Parathyroid adenoma (tissue), 2 donors: ENCODE data around the gene NHLRC4.

Experiments
- H2AFZ ChIP-seq: fragments of 300-600 bp; sonication (generic); one replicate; pipeline ENCODE4 v1.7.0; 2017; ENCODE audit warnings: antibody characterized with exemption, mild to moderate bottlenecking
- H3K27ac ChIP-seq: fragments of 300-600 bp; sonication (generic); one replicate; pipeline ENCODE4 v1.7.0; 2017
- H3K27me3 ChIP-seq: fragments of 300-600 bp; sonication (generic); one replicate; pipeline ENCODE4 v1.7.0; 2017; ENCODE audit warnings: low read length; ENCODE audit not compliant: control insufficient read depth, insufficient read depth
- H3K36me3 ChIP-seq: fragments of 300-600 bp; sonication (generic); one replicate; pipeline ENCODE4 v1.7.0; 2017; ENCODE audit warnings: low read length; ENCODE audit not compliant: control insufficient read depth, insufficient read depth
- H3K4me1 ChIP-seq: fragments of 300-600 bp; sonication (generic); one replicate; pipeline ENCODE4 v1.7.0; 2017; ENCODE audit warnings: control low read depth
- H3K4me2 ChIP-seq: fragments of 300-600 bp; sonication (generic); one replicate; pipeline ENCODE4 v1.7.0; 2017; ENCODE audit warnings: low read length
- H3K4me3 ChIP-seq: fragments of 300-600 bp; sonication (generic); one replicate; pipeline ENCODE4 v1.7.0; 2017; ENCODE audit warnings: low read depth, low read length
- H3K79me2 ChIP-seq: fragments of 300-600 bp; sonication (generic); one replicate; pipeline ENCODE4 v1.7.0; 2017; ENCODE audit warnings: control low read depth
- H3K9ac ChIP-seq: fragments of 300-600 bp; sonication (generic); one replicate; pipeline ENCODE4 v1.7.0; 2017; ENCODE audit warnings: mild to moderate bottlenecking
- H3K9me3 ChIP-seq: fragments of 300-600 bp; sonication (generic); one replicate; pipeline ENCODE4 v1.7.0; 2017; ENCODE audit warnings: low read length; ENCODE audit not compliant: control insufficient read depth
- TF ChIP-seq, protein P1 (sequence below): fragments of 300-600 bp; sonication (generic); IDR thresholded peaks from one replicate; pipeline ENCODE4 v1.7.0; 2017; ENCODE audit warnings: antibody characterized with exemption, mild to moderate bottlenecking
- donor health status: primary hyperparathyroidism.

NHLRC4 gene

DNA sequence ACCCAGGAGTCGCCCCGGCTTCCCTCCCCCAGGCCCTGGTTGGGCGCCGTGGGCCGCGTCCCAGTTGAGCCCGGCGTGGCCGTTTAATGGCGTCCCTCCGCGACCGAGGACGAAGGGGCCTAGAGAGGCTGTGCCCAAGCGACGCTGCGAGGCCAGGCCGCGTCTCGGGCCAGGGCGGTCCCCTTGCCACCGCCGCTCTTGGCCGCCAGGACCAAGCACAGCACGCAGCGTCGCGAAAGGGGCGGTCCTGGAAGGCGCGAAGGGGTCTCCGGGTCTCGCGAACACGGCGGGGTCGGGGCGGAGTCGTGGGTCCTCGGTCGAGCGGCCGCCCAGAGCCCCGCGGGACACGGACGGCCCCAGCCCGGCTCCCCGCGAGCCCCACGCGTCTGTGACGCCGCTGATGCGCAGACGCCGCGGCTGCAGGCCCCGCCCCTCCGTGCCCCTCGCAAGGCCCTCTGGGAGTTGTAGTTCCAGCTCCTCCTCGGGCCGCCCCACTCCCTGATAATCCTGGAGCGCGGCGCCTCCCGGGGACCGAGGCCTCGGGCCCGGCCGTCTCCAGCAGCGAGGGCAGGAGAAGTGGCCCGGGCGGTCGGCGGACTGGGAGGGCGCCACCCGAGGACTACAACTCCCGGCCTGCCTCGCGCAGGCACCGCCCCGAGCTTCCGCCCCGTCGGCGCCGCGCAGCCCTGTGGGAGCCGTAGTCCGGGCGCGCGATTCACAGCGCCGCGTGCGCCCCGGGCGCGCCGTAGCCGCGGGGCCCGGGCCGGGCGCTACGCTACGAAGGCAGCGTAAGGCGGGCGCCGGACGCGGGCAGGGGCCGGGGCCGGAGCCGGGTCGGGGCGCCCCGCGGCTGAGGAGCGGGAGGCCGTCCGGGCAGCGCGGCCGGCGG is 39.5 kb upstream of the NHLRC4 start, which contains the start of gene CAPN15:
Gene CAPN15, plus strand, starts transcription at position 698 of the 889 bp plus-strand sequence. CDS start 19,127 bp downstream, outside the sequence.
- no peaks in the 10 kb centered on the region for H3K36me3 ChIP-seq
- H3K4me2 ChIP-seq = peak within 1 kb of the TSS; percentile 97
- H3K27me3 ChIP-seq = no peaks in the 10 kb centered on the region
- peak within 1 kb of the TSS; percentile 90 for H3K4me3 ChIP-seq
- H3K9me3 ChIP-seq = no peaks in the 10 kb centered on the region
- peaks cover 39% of the 10 kb centered on the region for H3K79me2 ChIP-seq
- TF ChIP-seq, protein P1, sequence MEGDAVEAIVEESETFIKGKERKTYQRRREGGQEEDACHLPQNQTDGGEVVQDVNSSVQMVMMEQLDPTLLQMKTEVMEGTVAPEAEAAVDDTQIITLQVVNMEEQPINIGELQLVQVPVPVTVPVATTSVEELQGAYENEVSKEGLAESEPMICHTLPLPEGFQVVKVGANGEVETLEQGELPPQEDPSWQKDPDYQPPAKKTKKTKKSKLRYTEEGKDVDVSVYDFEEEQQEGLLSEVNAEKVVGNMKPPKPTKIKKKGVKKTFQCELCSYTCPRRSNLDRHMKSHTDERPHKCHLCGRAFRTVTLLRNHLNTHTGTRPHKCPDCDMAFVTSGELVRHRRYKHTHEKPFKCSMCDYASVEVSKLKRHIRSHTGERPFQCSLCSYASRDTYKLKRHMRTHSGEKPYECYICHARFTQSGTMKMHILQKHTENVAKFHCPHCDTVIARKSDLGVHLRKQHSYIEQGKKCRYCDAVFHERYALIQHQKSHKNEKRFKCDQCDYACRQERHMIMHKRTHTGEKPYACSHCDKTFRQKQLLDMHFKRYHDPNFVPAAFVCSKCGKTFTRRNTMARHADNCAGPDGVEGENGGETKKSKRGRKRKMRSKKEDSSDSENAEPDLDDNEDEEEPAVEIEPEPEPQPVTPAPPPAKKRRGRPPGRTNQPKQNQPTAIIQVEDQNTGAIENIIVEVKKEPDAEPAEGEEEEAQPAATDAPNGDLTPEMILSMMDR = peak; percentile 13
- peak within 1 kb of the TSS; percentile 87 for H2AFZ ChIP-seq
- H3K27ac ChIP-seq = peak within 1 kb of the TSS; percentile 98
- H3K4me1 ChIP-seq = peaks cover 15% of the 10 kb centered on the region
- H3K9ac ChIP-seq = peak within 1 kb of the TSS; percentile 84

DNA sequence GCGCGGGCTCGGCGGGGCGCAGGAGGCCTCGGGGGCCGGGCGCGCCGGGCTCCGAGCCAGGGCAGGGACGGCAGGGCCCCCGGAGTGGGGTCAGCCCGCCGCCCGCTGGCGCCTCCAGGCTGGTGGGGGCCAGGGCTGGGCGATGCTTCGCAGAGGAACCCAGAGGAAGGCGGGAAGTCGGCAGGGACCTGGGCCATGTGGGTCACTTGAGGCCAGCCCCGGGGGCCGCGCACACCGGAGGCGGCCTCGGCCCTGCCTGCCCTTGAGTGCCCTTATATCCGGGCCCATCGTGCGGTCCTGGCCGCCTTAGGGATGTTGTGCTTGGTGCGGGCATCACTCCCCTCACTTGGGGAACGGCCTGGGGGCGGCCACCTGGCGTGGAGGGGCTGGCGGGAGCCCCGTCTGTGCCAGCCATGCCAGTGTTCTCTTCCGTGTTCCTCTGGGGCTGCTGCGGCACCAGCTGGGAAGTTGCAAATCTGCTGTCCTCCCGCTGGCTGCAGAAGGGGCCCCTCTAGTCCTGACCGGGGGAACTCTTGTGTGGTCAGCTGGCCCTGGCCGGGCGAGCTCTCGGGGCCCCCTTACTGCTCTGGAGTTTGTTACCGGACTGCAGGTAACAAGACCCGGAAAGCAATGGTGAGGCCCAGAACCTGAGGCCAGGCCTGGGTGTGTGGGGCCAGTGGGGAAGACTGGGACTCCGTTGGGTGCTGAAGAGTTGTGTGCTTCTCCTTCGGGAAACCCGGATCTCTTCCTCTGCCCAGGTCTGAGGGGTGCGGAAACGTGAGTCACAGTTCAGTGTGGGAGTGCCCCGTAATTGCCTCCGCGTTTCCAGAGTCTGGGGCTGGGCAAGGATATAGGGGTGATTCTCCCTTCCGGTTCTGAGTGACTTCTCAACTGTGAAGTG is 38.4 kb upstream of the NHLRC4 start:
- TF ChIP-seq, protein P1 = no peak
- no peaks in the 10 kb centered on the region for H3K27me3 ChIP-seq
- H2AFZ ChIP-seq = peak overlapping the region; percentile 1
- H3K4me3 ChIP-seq = peak overlapping the region; percentile 85
- no peak overlapping the region for H3K9ac ChIP-seq
- H3K27ac ChIP-seq = peak overlapping the region; percentile 7
- H3K36me3 ChIP-seq = no peaks in the 10 kb centered on the region
- H3K79me2 ChIP-seq = peaks cover 44% of the 10 kb centered on the region
- H3K4me2 ChIP-seq = peak overlapping the region; percentile 95
- H3K4me1 ChIP-seq = peaks cover 9% of the 10 kb centered on the region
- no peaks in the 10 kb centered on the region for H3K9me3 ChIP-seq

DNA sequence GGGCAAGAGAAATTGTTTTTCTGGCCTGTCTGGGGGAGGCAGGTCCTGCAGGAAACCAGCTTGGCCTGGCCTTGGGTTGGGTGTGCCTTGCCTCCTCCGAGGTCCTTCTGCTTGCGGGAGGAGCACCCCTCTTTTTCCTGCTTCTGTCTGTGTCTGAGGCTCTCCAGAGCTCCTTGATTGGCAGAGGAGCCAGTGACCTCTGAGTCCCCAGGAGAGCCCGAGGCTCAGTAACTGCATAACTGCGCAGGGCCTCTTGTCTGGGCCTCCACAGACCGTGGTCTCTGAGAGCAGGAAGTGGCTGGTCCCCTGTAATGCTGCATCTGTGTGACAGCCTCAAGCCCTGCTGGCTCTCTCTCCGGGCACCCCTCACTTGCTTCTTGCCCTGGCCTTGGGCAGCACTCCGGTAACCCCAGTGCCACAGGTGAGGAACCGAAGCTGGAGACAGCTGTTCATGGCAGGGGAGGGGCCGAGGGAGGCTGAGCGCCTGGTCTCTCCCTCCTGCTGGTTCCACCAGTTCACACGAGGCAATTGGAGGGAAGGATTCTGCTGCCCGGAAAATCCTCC is 37.7 kb upstream of the NHLRC4 start:
- H3K4me3 ChIP-seq = peak overlapping the region; percentile 85
- H3K36me3 ChIP-seq = no peaks in the 10 kb centered on the region
- no peak overlapping the region for H2AFZ ChIP-seq
- peaks cover 51% of the 10 kb centered on the region for H3K79me2 ChIP-seq
- no peak overlapping the region for H3K27ac ChIP-seq
- peak overlapping the region; percentile 95 for H3K4me2 ChIP-seq
- H3K9me3 ChIP-seq = no peaks in the 10 kb centered on the region
- no peak overlapping the region for H3K9ac ChIP-seq
- H3K27me3 ChIP-seq = no peaks in the 10 kb centered on the region
- H3K4me1 ChIP-seq = peaks cover 9% of the 10 kb centered on the region
- TF ChIP-seq, protein P1 = no peak

DNA sequence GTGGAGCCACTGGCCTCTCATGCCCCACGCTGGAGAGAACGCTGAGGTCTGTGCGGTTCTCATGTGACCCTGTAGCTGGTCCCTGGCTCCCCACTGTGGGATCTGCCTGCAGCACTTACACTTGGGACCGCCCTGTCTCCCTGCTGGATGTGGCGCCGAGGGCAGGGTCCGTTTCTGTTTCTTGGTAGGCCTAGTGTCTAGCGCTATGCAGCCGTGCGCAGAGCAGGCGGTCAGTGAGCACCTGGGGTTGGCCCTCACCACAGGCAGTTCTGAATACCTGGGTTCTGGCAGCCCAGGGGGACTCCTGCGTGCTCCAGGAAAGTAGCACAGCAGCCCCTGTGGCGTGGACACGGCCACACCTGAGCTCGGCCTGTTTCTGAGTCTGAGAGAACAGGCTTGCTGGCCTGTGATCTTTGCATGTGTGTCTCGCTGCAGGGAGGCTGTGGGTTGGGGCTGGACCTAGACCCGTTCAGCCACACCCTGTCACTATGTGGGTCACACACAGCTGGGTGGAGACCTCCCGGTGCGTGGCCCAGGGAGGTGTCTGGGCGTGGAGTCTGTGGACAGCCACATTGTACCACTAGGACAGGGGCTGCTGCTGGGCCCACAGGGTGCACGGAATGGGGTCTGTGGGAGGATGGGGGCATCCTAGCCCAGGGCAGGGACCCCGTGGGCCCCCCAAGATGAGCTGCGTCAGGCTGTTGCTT is 36.5 kb upstream of the NHLRC4 start:
- Histone ChIP-seq H3K9ac (no peak overlapping the region), H3K9me3 (no peaks in the 10 kb centered on the region), H3K4me2 (no peak overlapping the region), H3K4me3 (no peak overlapping the region), H3K36me3 (no peaks in the 10 kb centered on the region), H3K27me3 (no peaks in the 10 kb centered on the region), H2AFZ (no peak overlapping the region), H3K79me2 (peaks cover 58% of the 10 kb centered on the region), H3K4me1 (peaks cover 9% of the 10 kb centered on the region), H3K27ac (no peak overlapping the region)
- TF ChIP-seq, protein P1 = no peak
